Tibial artery (tissue), 4 donors: Measurements from ENCODE around the gene CASZ1.
A peak's percentile ranks its signal among the peaks of the same experiment; 100 is the strongest.

Experiments used
- DNase-seq, 2 donors: peaks; one replicate each; pipeline ENCODE4 v3.0.0-alpha.2; 2019
- H3K27ac ChIP-seq, 2 donors: fragments of 200-600 bp; sonication (generic) in 1 of 2; 1 replicate in 1 of 2; 2 replicates in 1 of 2; pipeline ENCODE4 v1.5.1; 2018 to 2019; ENCODE audit warnings: mild to moderate bottlenecking in 1 of 2
- H3K27me3 ChIP-seq, 2 donors: fragments of 200-600 bp; sonication (generic) in 1 of 2; one replicate each; pipeline versions ENCODE4 v1.5.1 to v1.6.0; 2016 to 2019
- H3K36me3 ChIP-seq, 3 donors: fragments of 200-600 bp; sonication (generic) in 2 of 3; one replicate each; pipeline ENCODE4 v1.5.1; 2016 to 2019; ENCODE audit warnings: mild to moderate bottlenecking in 2 of 3
- H3K4me1 ChIP-seq, 4 donors: fragments of 200-600 bp; sonication (generic) in 2 of 4; 1 replicate in 3 of 4; 2 replicates in 1 of 4; pipeline ENCODE4 v1.5.1; 2016 to 2019
- H3K4me3 ChIP-seq, 2 donors: fragments of 200-600 bp; sonication (generic) in 1 of 2; 1 replicate in 1 of 2; 2 replicates in 1 of 2; pipeline ENCODE4 v1.5.1; 2018 to 2019; ENCODE audit warnings: mild to moderate bottlenecking in 2 of 2
- H3K9me3 ChIP-seq, 3 donors: fragments of 200-600 bp; sonication (generic) in 1 of 3; one replicate each; pipeline ENCODE4 v1.5.1; 2016 to 2019
- intact Hi-C: fragments of 100-400 bp; cut with DNase I; formaldehyde crosslinking; loops from one replicate; pipeline ENCODE4 v1.15.0; 2023; ENCODE audit warnings: low total_unique reads
- TF ChIP-seq, protein P1 (sequence below), 2 experiments: fragments of 200-600 bp in 1 of 2; fragments of 450-650 bp in 1 of 2; IDR thresholded peaks; one replicate each; pipeline ENCODE4 v1.5.1; 2017 to 2019; ENCODE audit warnings: antibody characterized with exemption in 2 of 2, mild to moderate bottlenecking in 1 of 2, moderate library complexity in 1 of 2

The CASZ1 gene

DNA sequence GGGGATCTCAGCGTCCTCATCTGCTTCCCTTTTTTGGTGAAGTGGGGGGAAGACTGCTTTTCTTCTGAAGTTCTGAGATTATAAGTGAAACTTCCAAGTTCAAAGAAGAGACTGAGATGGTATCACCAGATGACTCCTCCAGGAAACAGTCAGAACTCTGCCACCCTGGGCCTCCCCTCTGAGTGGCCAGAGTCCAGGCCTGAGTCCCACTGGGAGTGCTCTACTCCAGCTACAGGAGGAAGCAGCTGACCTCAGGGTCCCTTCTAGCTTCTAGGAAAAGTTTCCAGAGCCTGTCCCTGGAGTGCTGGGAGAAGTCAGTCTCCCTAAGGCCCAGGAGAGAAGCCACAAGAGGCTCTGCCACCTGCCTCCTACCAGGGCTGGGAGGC, 104.7 kb downstream of the CASZ1 start:
- peak overlapping the region; percentile 26 to 88 for H3K27ac ChIP-seq
- TF ChIP-seq, protein P1, sequence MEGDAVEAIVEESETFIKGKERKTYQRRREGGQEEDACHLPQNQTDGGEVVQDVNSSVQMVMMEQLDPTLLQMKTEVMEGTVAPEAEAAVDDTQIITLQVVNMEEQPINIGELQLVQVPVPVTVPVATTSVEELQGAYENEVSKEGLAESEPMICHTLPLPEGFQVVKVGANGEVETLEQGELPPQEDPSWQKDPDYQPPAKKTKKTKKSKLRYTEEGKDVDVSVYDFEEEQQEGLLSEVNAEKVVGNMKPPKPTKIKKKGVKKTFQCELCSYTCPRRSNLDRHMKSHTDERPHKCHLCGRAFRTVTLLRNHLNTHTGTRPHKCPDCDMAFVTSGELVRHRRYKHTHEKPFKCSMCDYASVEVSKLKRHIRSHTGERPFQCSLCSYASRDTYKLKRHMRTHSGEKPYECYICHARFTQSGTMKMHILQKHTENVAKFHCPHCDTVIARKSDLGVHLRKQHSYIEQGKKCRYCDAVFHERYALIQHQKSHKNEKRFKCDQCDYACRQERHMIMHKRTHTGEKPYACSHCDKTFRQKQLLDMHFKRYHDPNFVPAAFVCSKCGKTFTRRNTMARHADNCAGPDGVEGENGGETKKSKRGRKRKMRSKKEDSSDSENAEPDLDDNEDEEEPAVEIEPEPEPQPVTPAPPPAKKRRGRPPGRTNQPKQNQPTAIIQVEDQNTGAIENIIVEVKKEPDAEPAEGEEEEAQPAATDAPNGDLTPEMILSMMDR (IDR thresholded peaks at IDR 0.05), result no peak
- H3K27me3 ChIP-seq, result no peaks in the 10 kb centered on the region
- H3K36me3 ChIP-seq, result no peaks in the 10 kb centered on the region
- H3K4me1 ChIP-seq, result peaks cover 0 to 82% (median 69%) of the 10 kb centered on the region in 4 donors
- peak overlapping the region; percentile 80 to 93 for H3K4me3 ChIP-seq
- DNase-seq, result peak in 1 of 2 donors; percentile 79
- intact Hi-C loops, result loop anchor here (5.0 kb wide), 1 partner anchor 54 kb away; no protein-coding TSS in a partner anchor
- no peaks in the 10 kb centered on the region for H3K9me3 ChIP-seq

DNA sequence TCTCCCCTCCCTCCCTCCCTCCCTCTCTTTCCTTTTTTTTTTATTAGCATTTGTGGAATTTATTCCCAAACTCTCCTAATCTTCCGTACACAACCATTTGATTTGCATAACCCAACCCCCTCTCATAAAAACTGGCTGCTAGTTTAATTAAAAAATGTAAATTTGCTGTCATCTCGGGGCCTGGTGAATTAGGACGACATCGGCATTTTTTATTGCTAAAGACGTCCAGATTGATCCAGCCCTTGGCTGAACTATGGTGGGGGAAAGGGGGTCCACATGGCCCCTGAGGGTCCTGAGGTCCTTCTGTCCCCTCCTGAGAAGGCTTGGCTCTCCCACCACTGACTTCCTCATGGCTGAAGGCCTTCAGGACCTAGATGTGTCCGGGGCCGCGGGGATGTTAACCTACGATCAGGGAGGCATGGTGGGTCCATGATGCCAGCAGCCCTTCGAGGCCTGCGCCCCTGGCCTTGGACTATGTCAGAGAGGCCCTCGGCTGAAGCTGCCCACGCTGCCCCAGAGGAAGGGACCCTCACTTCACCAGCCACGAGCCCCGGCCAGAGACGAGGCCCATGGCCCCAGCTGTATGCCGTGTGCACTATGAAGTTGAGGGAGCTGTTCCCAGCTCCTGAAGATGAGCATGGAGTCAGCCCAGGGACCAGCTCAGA, 105.2 kb downstream of the CASZ1 start:
- no peak overlapping the region for H3K4me3 ChIP-seq
- no peaks in the 10 kb centered on the region for H3K9me3 ChIP-seq
- TF ChIP-seq, protein P1 (IDR thresholded peaks at IDR 0.05), result no peak
- H3K27ac ChIP-seq, result peak overlapping the region; percentile 26 to 88
- intact Hi-C loops, result loop anchor here (5.0 kb wide), 1 partner anchor 54 kb away; no protein-coding TSS in a partner anchor
- H3K4me1 ChIP-seq, result peaks cover 0 to 83% (median 73%) of the 10 kb centered on the region in 4 donors
- H3K27me3 ChIP-seq, result no peaks in the 10 kb centered on the region
- no peaks in the 10 kb centered on the region for H3K36me3 ChIP-seq
- no peak for DNase-seq

DNA sequence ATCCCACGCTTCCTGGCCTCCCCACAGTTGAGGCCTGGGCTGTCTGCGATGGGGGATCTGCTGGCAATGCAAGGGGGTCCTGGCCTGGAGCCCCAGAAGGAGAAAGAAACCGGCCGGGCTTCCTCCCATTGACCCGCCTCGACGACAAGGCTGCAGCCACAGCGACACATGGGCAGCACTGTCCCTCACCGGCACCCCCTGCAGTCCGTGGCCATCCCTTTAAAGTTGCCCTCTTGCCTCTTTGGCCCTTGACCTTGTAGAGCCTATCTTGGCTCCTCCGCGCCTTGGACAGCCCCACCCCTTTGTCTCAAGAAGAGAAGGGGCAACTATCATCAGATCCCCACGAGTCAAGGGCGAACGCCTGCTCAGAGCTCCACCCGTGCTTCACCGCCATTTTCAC, 106.0 kb downstream of the CASZ1 start:
- intact Hi-C loops, result loop anchor here (5.0 kb wide), 1 partner anchor 53 kb away; no protein-coding TSS in a partner anchor
- Histone ChIP-seq H3K4me1 (peaks cover 0 to 83% (median 74%) of the 10 kb centered on the region in 4 donors), H3K9me3 (no peaks in the 10 kb centered on the region), H3K4me3 (no peak overlapping the region), H3K27ac (no peak overlapping the region), H3K36me3 (no peaks in the 10 kb centered on the region), H3K27me3 (no peaks in the 10 kb centered on the region)
- DNase-seq, result no peak
- TF ChIP-seq, protein P1 (IDR thresholded peaks at IDR 0.05), result no peak

DNA sequence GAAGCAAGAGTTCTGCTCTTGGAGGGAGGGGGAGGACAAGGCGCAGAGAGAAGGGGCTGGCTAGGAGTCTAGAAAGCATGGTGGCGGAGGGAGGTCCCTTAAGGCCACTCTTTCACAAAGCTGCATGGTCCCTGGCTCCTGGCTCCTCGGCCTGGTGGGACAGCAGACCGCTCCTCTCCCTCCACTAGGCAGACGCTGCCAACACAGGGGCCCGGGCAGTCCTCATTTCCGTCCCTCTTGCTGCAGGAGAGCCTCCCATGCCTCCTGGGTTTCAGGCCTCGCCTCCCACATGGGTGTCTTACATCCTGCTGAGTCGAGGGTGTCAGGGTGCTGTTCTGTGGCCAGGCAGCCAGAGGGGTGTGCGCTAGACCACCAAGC, 108.0 kb downstream of the CASZ1 start:
- intact Hi-C loops, result loop anchor here (10.0 kb wide), 1 partner anchor 106 kb away; the partner anchor contains the start of gene CASZ1
- peak overlapping the region; percentile 62 to 74 for H3K27ac ChIP-seq
- no peaks in the 10 kb centered on the region for H3K36me3 ChIP-seq
- H3K4me1 ChIP-seq, result peaks cover 0 to 91% (median 76%) of the 10 kb centered on the region in 4 donors
- H3K27me3 ChIP-seq, result no peaks in the 10 kb centered on the region
- H3K4me3 ChIP-seq, result no peak overlapping the region
- TF ChIP-seq, protein P1 (IDR thresholded peaks at IDR 0.05), result no peak
- H3K9me3 ChIP-seq, result no peaks in the 10 kb centered on the region
- no peak for DNase-seq

DNA sequence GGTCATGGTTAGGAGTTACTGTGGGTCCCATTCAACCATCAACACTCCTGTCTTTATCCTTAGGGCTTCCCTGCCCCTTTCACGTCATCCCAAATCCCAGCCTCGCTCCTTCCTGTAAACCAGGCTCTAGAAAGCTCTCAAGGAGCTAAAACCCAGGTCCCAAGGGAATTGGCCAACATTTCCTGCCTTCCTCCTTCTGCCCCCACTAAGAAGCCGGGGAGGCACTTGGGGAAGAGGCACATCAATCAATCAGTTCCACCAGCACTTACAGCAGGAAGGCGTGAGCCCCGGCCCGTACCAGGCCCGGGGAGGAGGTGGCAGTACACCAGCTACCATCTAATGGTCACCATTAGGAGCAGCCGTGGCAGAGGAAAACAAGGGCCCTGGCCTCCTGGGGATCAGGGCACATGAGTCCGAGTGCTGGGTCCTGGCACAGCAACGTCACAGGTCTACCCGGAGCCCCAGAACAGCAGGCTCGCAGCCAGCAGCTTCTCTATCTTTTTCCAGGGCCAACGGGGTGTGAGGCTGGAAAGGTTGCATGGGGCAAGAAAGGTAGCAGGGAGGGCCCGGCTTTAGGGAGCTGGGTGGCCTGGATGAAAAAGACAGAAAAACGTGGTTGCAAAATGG, 108.6 kb downstream of the CASZ1 start:
- peaks cover 0 to 92% (median 78%) of the 10 kb centered on the region in 4 donors for H3K4me1 ChIP-seq
- H3K27ac ChIP-seq, result peak overlapping the region; percentile 62 to 74
- intact Hi-C loops, result loop anchor here (10.0 kb wide), 1 partner anchor 107 kb away; the partner anchor contains the start of gene CASZ1
- H3K27me3 ChIP-seq, result no peaks in the 10 kb centered on the region
- H3K36me3 ChIP-seq, result no peaks in the 10 kb centered on the region
- TF ChIP-seq, protein P1 (IDR thresholded peaks at IDR 0.05), result no peak
- H3K9me3 ChIP-seq, result no peaks in the 10 kb centered on the region
- H3K4me3 ChIP-seq, result no peak overlapping the region
- peak; percentile 48 to 89 for DNase-seq
